Measurements from ENCODE around the gene MGAT5. TPM values are rescaled to one million over a fixed set of nuclear protein-coding genes. Genes with fewer than 3 reads are reported as not detected.

The MGAT5 gene
- total RNA-seq, 1 experiment from 2014 or later, result 52.4 TPM

GRCh38 chr2:134447669-134448068, 193.8 kb downstream of the MGAT5 start:
- no peak overlapping the region for H3K4me3 Mint-ChIP-seq
- no peak for DNase-seq (ENCODE audit: low spot score)
- no peaks in the 10 kb centered on the region for H3K27me3 Mint-ChIP-seq (ENCODE audit: low read depth)
- ChIA-PET CTCF (no interaction called here), POLR2A (no interaction called here)
- no peak overlapping the region for H3K27ac Mint-ChIP-seq
- H3K36me3 Mint-ChIP-seq, result peaks cover 4% of the 10 kb centered on the region
- no peak for ATAC-seq
- H3K9me3 Mint-ChIP-seq, result no peaks in the 10 kb centered on the region
- no peak for TF ChIP-seq ZNF396 (CRISPR knock-in tag; IDR thresholded peaks at IDR 0.05; ENCODE audit: borderline replicate concordance)
- no peak for TF ChIP-seq MLX (CRISPR knock-in tag; IDR thresholded peaks at IDR 0.05)
- peaks cover 13% of the 10 kb centered on the region for H3K4me1 Mint-ChIP-seq

DNA sequence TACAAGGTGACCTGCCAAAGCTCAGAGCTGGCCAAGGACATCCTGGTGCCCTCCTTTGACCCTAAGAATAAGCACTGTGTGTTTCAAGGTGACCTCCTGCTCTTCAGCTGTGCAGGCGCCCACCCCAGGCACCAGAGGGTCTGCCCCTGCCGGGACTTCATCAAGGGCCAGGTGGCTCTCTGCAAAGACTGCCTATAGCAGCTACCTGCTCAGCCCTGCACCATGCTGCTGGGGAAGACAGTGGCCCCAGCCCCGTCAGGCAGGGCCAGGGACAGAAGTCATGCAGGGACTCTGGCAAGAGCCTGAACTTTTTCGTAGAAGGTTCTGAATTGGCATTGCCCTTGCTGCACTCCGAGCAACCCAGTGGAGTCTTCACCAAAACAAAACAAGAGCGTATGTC, 194.8 kb downstream of the MGAT5 start:
- DNase-seq (ENCODE audit: low spot score), result no peak
- H3K4me3 Mint-ChIP-seq, result no peak overlapping the region
- H3K36me3 Mint-ChIP-seq, result peaks cover 4% of the 10 kb centered on the region
- CTCF ChIA-PET, result interaction anchor here (1.2 kb wide), 1 partner anchor 12 kb away, joined by 3 read pairs; no protein-coding TSS in a partner anchor
- no peak overlapping the region for H3K27ac Mint-ChIP-seq
- POLR2A ChIA-PET, result no interaction called here
- peaks cover 13% of the 10 kb centered on the region for H3K4me1 Mint-ChIP-seq
- ATAC-seq, result no peak
- no peaks in the 10 kb centered on the region for H3K27me3 Mint-ChIP-seq (ENCODE audit: low read depth)
- no peaks in the 10 kb centered on the region for H3K9me3 Mint-ChIP-seq
- TF ChIP-seq EMX1 (CRISPR knock-in tag; IDR thresholded peaks at IDR 0.05), result no peak
- TF ChIP-seq NR1H2 (CRISPR knock-in tag; IDR thresholded peaks at IDR 0.05), result no peak
- TF ChIP-seq ZNF232 (CRISPR knock-in tag; IDR thresholded peaks at IDR 0.05), result no peak
- TF ChIP-seq ZBTB43 (CRISPR knock-in tag; IDR thresholded peaks at IDR 0.05), result no peak
- no peak for TF ChIP-seq ELF4 (CRISPR knock-in tag; IDR thresholded peaks at IDR 0.05; ENCODE audit: low read depth)
- TF ChIP-seq MLX (CRISPR knock-in tag; IDR thresholded peaks at IDR 0.05), result no peak
- no peak for TF ChIP-seq ZNF263 (CRISPR knock-in tag; IDR thresholded peaks at IDR 0.05; ENCODE audit: low read depth)
- no peak for TF ChIP-seq IRF2 (CRISPR knock-in tag; IDR thresholded peaks at IDR 0.05; ENCODE audit: borderline replicate concordance, low read depth)
- TF ChIP-seq, protein P1, sequence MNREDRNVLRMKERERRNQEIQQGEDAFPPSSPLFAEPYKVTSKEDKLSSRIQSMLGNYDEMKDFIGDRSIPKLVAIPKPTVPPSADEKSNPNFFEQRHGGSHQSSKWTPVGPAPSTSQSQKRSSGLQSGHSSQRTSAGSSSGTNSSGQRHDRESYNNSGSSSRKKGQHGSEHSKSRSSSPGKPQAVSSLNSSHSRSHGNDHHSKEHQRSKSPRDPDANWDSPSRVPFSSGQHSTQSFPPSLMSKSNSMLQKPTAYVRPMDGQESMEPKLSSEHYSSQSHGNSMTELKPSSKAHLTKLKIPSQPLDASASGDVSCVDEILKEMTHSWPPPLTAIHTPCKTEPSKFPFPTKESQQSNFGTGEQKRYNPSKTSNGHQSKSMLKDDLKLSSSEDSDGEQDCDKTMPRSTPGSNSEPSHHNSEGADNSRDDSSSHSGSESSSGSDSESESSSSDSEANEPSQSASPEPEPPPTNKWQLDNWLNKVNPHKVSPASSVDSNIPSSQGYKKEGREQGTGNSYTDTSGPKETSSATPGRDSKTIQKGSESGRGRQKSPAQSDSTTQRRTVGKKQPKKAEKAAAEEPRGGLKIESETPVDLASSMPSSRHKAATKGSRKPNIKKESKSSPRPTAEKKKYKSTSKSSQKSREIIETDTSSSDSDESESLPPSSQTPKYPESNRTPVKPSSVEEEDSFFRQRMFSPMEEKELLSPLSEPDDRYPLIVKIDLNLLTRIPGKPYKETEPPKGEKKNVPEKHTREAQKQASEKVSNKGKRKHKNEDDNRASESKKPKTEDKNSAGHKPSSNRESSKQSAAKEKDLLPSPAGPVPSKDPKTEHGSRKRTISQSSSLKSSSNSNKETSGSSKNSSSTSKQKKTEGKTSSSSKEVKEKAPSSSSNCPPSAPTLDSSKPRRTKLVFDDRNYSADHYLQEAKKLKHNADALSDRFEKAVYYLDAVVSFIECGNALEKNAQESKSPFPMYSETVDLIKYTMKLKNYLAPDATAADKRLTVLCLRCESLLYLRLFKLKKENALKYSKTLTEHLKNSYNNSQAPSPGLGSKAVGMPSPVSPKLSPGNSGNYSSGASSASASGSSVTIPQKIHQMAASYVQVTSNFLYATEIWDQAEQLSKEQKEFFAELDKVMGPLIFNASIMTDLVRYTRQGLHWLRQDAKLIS (CRISPR knock-in tag; IDR thresholded peaks at IDR 0.05; ENCODE audit: borderline replicate concordance), result no peak
- TF ChIP-seq ZNF423 (CRISPR knock-in tag; IDR thresholded peaks at IDR 0.05), result no peak
- no peak for TF ChIP-seq E2F4 (CRISPR knock-in tag; IDR thresholded peaks at IDR 0.05; ENCODE audit: borderline replicate concordance, low read depth)
- no peak for TF ChIP-seq ATF6 (CRISPR knock-in tag; IDR thresholded peaks at IDR 0.05)
- no peak for TF ChIP-seq HMGA2 (CRISPR knock-in tag; IDR thresholded peaks at IDR 0.05)
- TF ChIP-seq USF1 (CRISPR knock-in tag; IDR thresholded peaks at IDR 0.05), result no peak
- TF ChIP-seq JUN (CRISPR knock-in tag; IDR thresholded peaks at IDR 0.05), result no peak
